22Rv1 (cell line): ENCODE results near the gene HECA.

Experiments used
- CTCF ChIP-seq: fragments of 450-650 bp; IDR thresholded peaks from 2 replicates; pipeline ENCODE4 v1.5.1; 2017; ENCODE audit warnings: mild to moderate bottlenecking
- ZFX ChIP-seq: fragments of 450-650 bp; IDR thresholded peaks from 2 replicates; pipeline ENCODE4 v1.6.1; 2017; ENCODE audit warnings: antibody characterized with exemption, borderline replicate concordance

- TF ChIP-seq CTCF (no peak), ZFX (no peak)
These were observed 38.9 kb downstream of the HECA start for GRCh38 chr6:139173822-139174221.
